Measurements from ENCODE around the gene MTMR11. TPM values are rescaled to one million over a fixed set of nuclear protein-coding genes. Genes with fewer than 3 reads are reported as not detected.
"Not testable (repeated sequence)": the region's sequence is repeated elsewhere in the genome, so short reads cannot be mapped to it uniquely, and the experiment has no call there.

Gene MTMR11
- total and polyA plus RNA-seq, 10 of the 15 experiments (the other 5 are each of a cell fraction or from before 2014, with no cell fraction given) = 0.35 to 1.1 (median 0.73) TPM

GRCh38 chr1:149962039-149962647, 25.5 kb upstream of the MTMR11 start (continued):
- TF ChIP-seq CTCF (IDR thresholded peaks at IDR 0.05 in 2 of 3, conservative IDR thresholded peaks at IDR 0.05 in 1 of 3; ENCODE audit: control insufficient read depth in 2 of 3, extremely low read depth in 1 of 3, insufficient read depth in 1 of 3, low read depth in 3 of 3, low read length in 3 of 3) = peak; percentile 50 to 73 (median 71); a peak in 5 of 6 replicates
- no peak for TF ChIP-seq NFYA (IDR thresholded peaks at IDR 0.05; ENCODE audit: borderline replicate concordance, low read depth, low read length)
- peak; percentile 63; the same call in 1 of the 2 replicates for TF ChIP-seq RUNX3 (IDR thresholded peaks at IDR 0.05; ENCODE audit: low read length)
- 0 out of 2 replicates have a peak, but pooled peaks have one; percentile 32 for TF ChIP-seq GABPA (IDR thresholded peaks at IDR 0.05; ENCODE audit: low read depth)

GRCh38 chr1:149957548-149957947, 20.9 kb upstream of the MTMR11 start:
- WGBS (ENCODE audit: insufficient coverage, insufficient replicate concordance, low lambda C conversion rate, missing lambda C conversion rate) = 85% methylated on average over 14 of the region's 14 CpGs
- H3K36me3 ChIP-seq (ENCODE audit: control insufficient read depth in 2 of 2, insufficient read depth in 2 of 2, low read length in 1 of 2); POLR2A ChIA-PET; DNase-seq (ENCODE audit: low read depth, low spot score); H3K9ac ChIP-seq (ENCODE audit: control insufficient read depth, insufficient read depth, low read length); H3K27ac ChIP-seq (ENCODE audit: control insufficient read depth, insufficient read depth); H3K4me2 ChIP-seq (ENCODE audit: control insufficient read depth, insufficient read depth); SMC1A ChIA-PET (ENCODE audit: uncharacterized antibody, unreplicated experiment); H3K27me3 ChIP-seq (replicated peaks in 1 of 2; ENCODE audit: control insufficient read depth in 2 of 2, insufficient read depth in 2 of 2, low read length in 1 of 2); H3K79me2 ChIP-seq (ENCODE audit: control insufficient read depth, insufficient read depth, low read length); RAD21 ChIA-PET (ENCODE audit: unreplicated experiment); in situ Hi-C loops (cut with MboI); H3K9me3 ChIP-seq (replicated peaks; ENCODE audit: control insufficient read depth, insufficient read depth, low read length); ATAC-seq; H4K20me1 ChIP-seq (ENCODE audit: control insufficient read depth, insufficient read depth); H3K4me1 ChIP-seq (ENCODE audit: control insufficient read depth, insufficient read depth, low read length); intact Hi-C loops (cut with micrococcal nuclease; ENCODE audit: unreplicated experiment); FAIRE-seq; BruUV-seq (replicated peaks); H2AFZ ChIP-seq (ENCODE audit: control insufficient read depth, low read depth, low read length); H3K4me3 ChIP-seq: not testable (repeated sequence)
- CTCF ChIA-PET = interaction anchor here (0.6 kb wide), 1 partner anchor 52 kb away, joined by 4 read pairs; no protein-coding TSS in a partner anchor

All from GM12878 (cell line).